ENCODE measurements around the gene MICAL2.

Gene MICAL2

GRCh38 chr11:12120031-12121008 is 9.9 kb downstream of the MICAL2 start:
- Histone ChIP-seq H3K27ac (ENCODE audit: low read length) (peak overlapping the region; percentile 78), H3K36me3 (ENCODE audit: control insufficient read depth in 2 of 2, insufficient read depth in 2 of 2, low read length in 2 of 2) (peaks cover 0 to 10% of the 10 kb centered on the region in 2 donors), H3K27me3 (ENCODE audit: control insufficient read depth in 1 of 2, insufficient read depth in 2 of 2, low read length in 2 of 2) (no peaks in the 10 kb centered on the region), H3K4me1 (ENCODE audit: control insufficient read depth, insufficient read depth, low read length) (peaks cover 68% of the 10 kb centered on the region), H3K9ac (ENCODE audit: low read length in 2 of 2) (no peak overlapping the region), H3K9me3 (ENCODE audit: control insufficient read depth in 2 of 2, low read length in 2 of 2) (no peaks in the 10 kb centered on the region), H3K4me3 (ENCODE audit: low read length in 2 of 2) (peak overlapping the region in 1 of 2 donors; percentile 40)

- Histone ChIP-seq H3K36me3 (ENCODE audit: control insufficient read depth in 2 of 2, insufficient read depth in 2 of 2, low read length in 2 of 2) (peaks cover 0 to 10% of the 10 kb centered on the region in 2 donors), H3K4me1 (ENCODE audit: control insufficient read depth, insufficient read depth, low read length) (peaks cover 74% of the 10 kb centered on the region), H3K27ac (ENCODE audit: low read length) (peak overlapping the region; percentile 78), H3K27me3 (ENCODE audit: control insufficient read depth in 1 of 2, insufficient read depth in 2 of 2, low read length in 2 of 2) (no peaks in the 10 kb centered on the region), H3K4me3 (ENCODE audit: low read length in 2 of 2) (peak overlapping the region in 1 of 2 donors; percentile 3), H3K9ac (ENCODE audit: low read length in 2 of 2) (no peak overlapping the region), H3K9me3 (ENCODE audit: control insufficient read depth in 2 of 2, low read length in 2 of 2) (no peaks in the 10 kb centered on the region)
These were observed 10.6 kb downstream of the MICAL2 start for GRCh38 chr11:12121011-12121410.

GRCh38 chr11:12121517-12121916 is 11.1 kb downstream of the MICAL2 start:
- Histone ChIP-seq H3K27ac (ENCODE audit: low read length) (peak overlapping the region; percentile 78), H3K4me1 (ENCODE audit: control insufficient read depth, insufficient read depth, low read length) (peaks cover 72% of the 10 kb centered on the region), H3K36me3 (ENCODE audit: control insufficient read depth in 2 of 2, insufficient read depth in 2 of 2, low read length in 2 of 2) (peaks cover 0 to 10% of the 10 kb centered on the region in 2 donors), H3K27me3 (ENCODE audit: control insufficient read depth in 1 of 2, insufficient read depth in 2 of 2, low read length in 2 of 2) (no peaks in the 10 kb centered on the region), H3K9me3 (ENCODE audit: control insufficient read depth in 2 of 2, low read length in 2 of 2) (no peaks in the 10 kb centered on the region), H3K9ac (ENCODE audit: low read length in 2 of 2) (no peak overlapping the region), H3K4me3 (ENCODE audit: low read length in 2 of 2) (peak overlapping the region in 1 of 2 donors; percentile 3)

- H3K4me1 ChIP-seq (ENCODE audit: control insufficient read depth, insufficient read depth, low read length) = peaks cover 73% of the 10 kb centered on the region
- H3K27me3 ChIP-seq (ENCODE audit: control insufficient read depth in 1 of 2, insufficient read depth in 2 of 2, low read length in 2 of 2) = no peaks in the 10 kb centered on the region
- H3K9ac ChIP-seq (ENCODE audit: low read length in 2 of 2) = no peak overlapping the region
- H3K4me3 ChIP-seq (ENCODE audit: low read length in 2 of 2) = no peak overlapping the region
- H3K27ac ChIP-seq (ENCODE audit: low read length) = no peak overlapping the region
- H3K36me3 ChIP-seq (ENCODE audit: control insufficient read depth in 2 of 2, insufficient read depth in 2 of 2, low read length in 2 of 2) = peaks cover 0 to 7% of the 10 kb centered on the region in 2 donors
- no peaks in the 10 kb centered on the region for H3K9me3 ChIP-seq (ENCODE audit: control insufficient read depth in 2 of 2, low read length in 2 of 2)
These were observed 11.7 kb downstream of the MICAL2 start for GRCh38 chr11:12122083-12122482.

GRCh38 chr11:12123273-12123672 is 12.9 kb downstream of the MICAL2 start:
- H3K4me3 ChIP-seq (ENCODE audit: low read length in 2 of 2) = no peak overlapping the region
- H3K27ac ChIP-seq (ENCODE audit: low read length) = peak overlapping the region; percentile 3
- peaks cover 0 to 3% of the 10 kb centered on the region in 2 donors for H3K36me3 ChIP-seq (ENCODE audit: control insufficient read depth in 2 of 2, insufficient read depth in 2 of 2, low read length in 2 of 2)
- H3K27me3 ChIP-seq (ENCODE audit: control insufficient read depth in 1 of 2, insufficient read depth in 2 of 2, low read length in 2 of 2) = no peaks in the 10 kb centered on the region
- no peak overlapping the region for H3K9ac ChIP-seq (ENCODE audit: low read length in 2 of 2)
- no peaks in the 10 kb centered on the region for H3K9me3 ChIP-seq (ENCODE audit: control insufficient read depth in 2 of 2, low read length in 2 of 2)
- peaks cover 66% of the 10 kb centered on the region for H3K4me1 ChIP-seq (ENCODE audit: control insufficient read depth, insufficient read depth, low read length)

GRCh38 chr11:12123799-12124198 is 13.4 kb downstream of the MICAL2 start:
- Histone ChIP-seq H3K9ac (ENCODE audit: low read length in 2 of 2) (no peak overlapping the region), H3K4me3 (ENCODE audit: low read length in 2 of 2) (no peak overlapping the region), H3K9me3 (ENCODE audit: control insufficient read depth in 2 of 2, low read length in 2 of 2) (no peaks in the 10 kb centered on the region), H3K27me3 (ENCODE audit: control insufficient read depth in 1 of 2, insufficient read depth in 2 of 2, low read length in 2 of 2) (no peaks in the 10 kb centered on the region), H3K27ac (ENCODE audit: low read length) (peak overlapping the region; percentile 3), H3K36me3 (ENCODE audit: control insufficient read depth in 2 of 2, insufficient read depth in 2 of 2, low read length in 2 of 2) (peaks cover 0 to 2% of the 10 kb centered on the region in 2 donors), H3K4me1 (ENCODE audit: control insufficient read depth, insufficient read depth, low read length) (peaks cover 61% of the 10 kb centered on the region)

- Histone ChIP-seq H3K4me1 (ENCODE audit: control insufficient read depth, insufficient read depth, low read length) (peaks cover 55% of the 10 kb centered on the region), H3K9ac (ENCODE audit: low read length in 2 of 2) (no peak overlapping the region), H3K27me3 (ENCODE audit: control insufficient read depth in 1 of 2, insufficient read depth in 2 of 2, low read length in 2 of 2) (no peaks in the 10 kb centered on the region), H3K4me3 (ENCODE audit: low read length in 2 of 2) (no peak overlapping the region), H3K27ac (ENCODE audit: low read length) (peak overlapping the region; percentile 2), H3K9me3 (ENCODE audit: control insufficient read depth in 2 of 2, low read length in 2 of 2) (no peaks in the 10 kb centered on the region), H3K36me3 (ENCODE audit: control insufficient read depth in 2 of 2, insufficient read depth in 2 of 2, low read length in 2 of 2) (peaks cover 0 to 2% of the 10 kb centered on the region in 2 donors)
These were observed 13.9 kb downstream of the MICAL2 start for GRCh38 chr11:12124306-12124705.

GRCh38 chr11:12125609-12126149 is 15.3 kb downstream of the MICAL2 start:
- peaks cover 51% of the 10 kb centered on the region for H3K4me1 ChIP-seq (ENCODE audit: control insufficient read depth, insufficient read depth, low read length)
- no peak overlapping the region for H3K9ac ChIP-seq (ENCODE audit: low read length in 2 of 2)
- no peaks in the 10 kb centered on the region for H3K9me3 ChIP-seq (ENCODE audit: control insufficient read depth in 2 of 2, low read length in 2 of 2)
- peaks cover 0 to 2% of the 10 kb centered on the region in 2 donors for H3K36me3 ChIP-seq (ENCODE audit: control insufficient read depth in 2 of 2, insufficient read depth in 2 of 2, low read length in 2 of 2)
- no peak overlapping the region for H3K27ac ChIP-seq (ENCODE audit: low read length)
- no peaks in the 10 kb centered on the region for H3K27me3 ChIP-seq (ENCODE audit: control insufficient read depth in 1 of 2, insufficient read depth in 2 of 2, low read length in 2 of 2)
- H3K4me3 ChIP-seq (ENCODE audit: low read length in 2 of 2) = no peak overlapping the region

GRCh38 chr11:12126344-12127019 is 16.1 kb downstream of the MICAL2 start:
- Histone ChIP-seq H3K9me3 (ENCODE audit: control insufficient read depth in 2 of 2, low read length in 2 of 2) (no peaks in the 10 kb centered on the region), H3K36me3 (ENCODE audit: control insufficient read depth in 2 of 2, insufficient read depth in 2 of 2, low read length in 2 of 2) (no peaks in the 10 kb centered on the region), H3K27ac (ENCODE audit: low read length) (no peak overlapping the region), H3K27me3 (ENCODE audit: control insufficient read depth in 1 of 2, insufficient read depth in 2 of 2, low read length in 2 of 2) (no peaks in the 10 kb centered on the region), H3K4me1 (ENCODE audit: control insufficient read depth, insufficient read depth, low read length) (peaks cover 46% of the 10 kb centered on the region), H3K4me3 (ENCODE audit: low read length in 2 of 2) (no peak overlapping the region), H3K9ac (ENCODE audit: low read length in 2 of 2) (no peak overlapping the region)

GRCh38 chr11:12127206-12127898 is 17.0 kb downstream of the MICAL2 start:
- no peak overlapping the region for H3K9ac ChIP-seq (ENCODE audit: low read length in 2 of 2)
- H3K9me3 ChIP-seq (ENCODE audit: control insufficient read depth in 2 of 2, low read length in 2 of 2) = no peaks in the 10 kb centered on the region
- H3K4me1 ChIP-seq (ENCODE audit: control insufficient read depth, insufficient read depth, low read length) = peaks cover 45% of the 10 kb centered on the region

More at GRCh38 chr11:12127206-12127898, 17.0 kb downstream of the MICAL2 start:
- Histone ChIP-seq H3K36me3 (ENCODE audit: control insufficient read depth in 2 of 2, insufficient read depth in 2 of 2, low read length in 2 of 2) (peaks cover 0 to 2% of the 10 kb centered on the region in 2 donors), H3K27me3 (ENCODE audit: control insufficient read depth in 1 of 2, insufficient read depth in 2 of 2, low read length in 2 of 2) (no peaks in the 10 kb centered on the region), H3K4me3 (ENCODE audit: low read length in 2 of 2) (no peak overlapping the region), H3K27ac (ENCODE audit: low read length) (no peak overlapping the region)

All from stomach smooth muscle (tissue), 2 donors.